Right forelimb (tissue), 1 donor: ENCODE data around the gene SLC26A9.

Source experiments
- DNase-seq: peaks from one replicate; pipeline ENCODE4 v3.0.0-alpha.2; 2018

The SLC26A9 gene

GRCh38 chr1:205945069-205945468, 1.8 kb upstream of the SLC26A9 start:
- no peak for DNase-seq

GRCh38 chr1:205944525-205944924, 1.3 kb upstream of the SLC26A9 start:
- DNase-seq, result no peak

GRCh38 chr1:205942631-205943159, 561 bp downstream of the SLC26A9 start:
- DNase-seq, result no peak

GRCh38 chr1:205940710-205941109, 2.5 kb downstream of the SLC26A9 start:
- DNase-seq, result no peak

- no peak for DNase-seq
These were observed 3.4 kb downstream of the SLC26A9 start for GRCh38 chr1:205939690-205940330.

GRCh38 chr1:205938682-205939081, 4.6 kb downstream of the SLC26A9 start:
- no peak for DNase-seq

- DNase-seq, result no peak
These were observed 6.2 kb downstream of the SLC26A9 start for GRCh38 chr1:205936846-205937586.

GRCh38 chr1:205936311-205936710, 6.9 kb downstream of the SLC26A9 start:
- no peak for DNase-seq

- DNase-seq, result no peak
These were observed 7.4 kb downstream of the SLC26A9 start for GRCh38 chr1:205935869-205936268.

- no peak for DNase-seq
These were observed 8.5 kb downstream of the SLC26A9 start for GRCh38 chr1:205934788-205935187.

GRCh38 chr1:205933671-205934618, 9.3 kb downstream of the SLC26A9 start:
- DNase-seq, result no peak

GRCh38 chr1:205932776-205933175, 10.5 kb downstream of the SLC26A9 start:
- no peak for DNase-seq

GRCh38 chr1:205930799-205931281, 12.4 kb downstream of the SLC26A9 start:
- DNase-seq, result no peak

GRCh38 chr1:205930195-205930577, 13.1 kb downstream of the SLC26A9 start:
- no peak for DNase-seq

GRCh38 chr1:205929496-205930194, 13.6 kb downstream of the SLC26A9 start:
- no peak for DNase-seq

- DNase-seq, result no peak
These were observed 14.9 kb downstream of the SLC26A9 start for GRCh38 chr1:205928317-205928716.

GRCh38 chr1:205927676-205928075, 15.6 kb downstream of the SLC26A9 start:
- DNase-seq, result no peak

GRCh38 chr1:205927247-205927646, 16.0 kb downstream of the SLC26A9 start:
- DNase-seq, result no peak

GRCh38 chr1:205926636-205927035, 16.6 kb downstream of the SLC26A9 start:
- DNase-seq, result no peak

GRCh38 chr1:205926213-205926612, 17.0 kb downstream of the SLC26A9 start:
- DNase-seq, result no peak

GRCh38 chr1:205925736-205926135, 17.5 kb downstream of the SLC26A9 start:
- DNase-seq, result no peak

- peak; percentile 2 for DNase-seq
These were observed 18.8 kb downstream of the SLC26A9 start for GRCh38 chr1:205924460-205924790.
